ENCODE results near the gene FAM98B.

- TF ChIP-seq REST (tag by site-specific recombination; IDR thresholded peaks at IDR 0.05) (no peak), ZNF16 (tag by site-specific recombination; IDR thresholded peaks at IDR 0.05; ENCODE audit: low read depth) (no peak), CTCF (tag by site-specific recombination; IDR thresholded peaks at IDR 0.05) (no peak)
These were observed 16.9 kb upstream of the FAM98B start for GRCh38 chr15:38436993-38437392.
